WTC11 (cell line): ENCODE data around the gene FXYD5. TPM values are rescaled to one million over a fixed set of nuclear protein-coding genes. Genes with fewer than 3 reads are reported as not detected.

Experiments used
- ATAC-seq: fragments of 200-7000 bp; cut with Tn5 transposase; 2 replicates; pipeline ENCODE4 v1.10.0; 2021; ENCODE audit warnings: mild to moderate bottlenecking, moderate library complexity
- CTCF ChIA-PET: fragments of 300-600 bp; sonication (Branson Sonifier 250); formaldehyde crosslinking; loops from one replicate; lab custom pipeline; 2021; ENCODE audit warnings: antibody characterized with exemption; lab: Charles Lee
- POLR2A ChIA-PET: fragments of 350-600 bp; sonication (Branson Sonifier 250); formaldehyde crosslinking; loops from one replicate; lab custom pipeline; 2021; ENCODE audit warnings: antibody characterized with exemption; lab: Charles Lee
- DNase-seq: peaks from one replicate; pipeline ENCODE4 v3.0.0; 2021; ENCODE audit warnings: low spot score
- H3K27ac Mint-ChIP-seq: 2 replicates; pipeline ENCODE4 v1.8.0; 2021; ENCODE audit warnings: mixed read lengths
- H3K27me3 Mint-ChIP-seq: 2 replicates; pipeline ENCODE4 v1.8.0; 2021; ENCODE audit warnings: low read depth, mild to moderate bottlenecking, moderate library complexity, mixed read lengths
- H3K36me3 Mint-ChIP-seq: 2 replicates; pipeline ENCODE4 v1.8.0; 2021; ENCODE audit warnings: mixed read lengths
- H3K4me1 Mint-ChIP-seq: 2 replicates; pipeline ENCODE4 v1.8.0; 2022; ENCODE audit warnings: mixed read lengths
- H3K4me3 Mint-ChIP-seq: 2 replicates; pipeline ENCODE4 v1.8.0; 2021; ENCODE audit warnings: mild to moderate bottlenecking, moderate library complexity, mixed read lengths
- H3K9me3 Mint-ChIP-seq: 2 replicates; pipeline ENCODE4 v1.8.0; 2021; ENCODE audit warnings: mixed read lengths
- CREB1 ChIP-seq: sonication (generic); formaldehyde crosslinking; IDR thresholded peaks from 2 replicates; pipeline ENCODE4 v1.8.0; 2023; ENCODE audit warnings: mild to moderate bottlenecking, missing genetic modification reagents
- FOXK1 ChIP-seq: sonication (generic); formaldehyde crosslinking; IDR thresholded peaks from 2 replicates; pipeline ENCODE4 v1.8.0; 2022; ENCODE audit warnings: mild to moderate bottlenecking, moderate library complexity, missing genetic modification reagents
- GRHL2 ChIP-seq: fragments of 250-450 bp; sonication (Bioruptor Pico); IDR thresholded peaks from 2 replicates; pipeline ENCODE4 v1.8.0; 2022; ENCODE audit warnings: mild to moderate bottlenecking, moderate library complexity; ENCODE audit not compliant: insufficient replicate concordance, severe bottlenecking
- JUN ChIP-seq: sonication (generic); formaldehyde crosslinking; IDR thresholded peaks from 2 replicates; pipeline ENCODE4 v1.8.0; 2023; ENCODE audit warnings: mild to moderate bottlenecking, missing genetic modification reagents
- MXD4 ChIP-seq: fragments of 250-450 bp; sonication (Bioruptor Pico); IDR thresholded peaks from 2 replicates; pipeline ENCODE4 v1.8.0; 2021; ENCODE audit warnings: mild to moderate bottlenecking, moderate library complexity, borderline replicate concordance
- NR3C1 ChIP-seq: sonication (generic); formaldehyde crosslinking; conservative IDR thresholded peaks from 2 replicates; pipeline ENCODE4 v1.8.1; 2023; ENCODE audit warnings: low read depth, mild to moderate bottlenecking, missing genetic modification reagents
- SMAD3 ChIP-seq: sonication (generic); formaldehyde crosslinking; IDR thresholded peaks from 2 replicates; pipeline ENCODE4 v1.8.0; 2022; ENCODE audit warnings: missing genetic modification reagents, mild to moderate bottlenecking, borderline replicate concordance
- ZBTB21 ChIP-seq: sonication (generic); formaldehyde crosslinking; IDR thresholded peaks from 2 replicates; pipeline ENCODE4 v1.8.1; 2023; ENCODE audit warnings: mild to moderate bottlenecking, missing genetic modification reagents, borderline replicate concordance
- ZNF138 ChIP-seq: sonication (generic); formaldehyde crosslinking; conservative IDR thresholded peaks from 2 replicates; pipeline ENCODE4 v1.8.1; 2022; ENCODE audit warnings: mild to moderate bottlenecking, moderate library complexity, missing genetic modification reagents
- ZNF232 ChIP-seq: sonication (generic); formaldehyde crosslinking; IDR thresholded peaks from 2 replicates; pipeline ENCODE4 v1.8.0; 2022; ENCODE audit warnings: mild to moderate bottlenecking, missing genetic modification reagents
- ZNF317 ChIP-seq: sonication (generic); formaldehyde crosslinking; IDR thresholded peaks from 2 replicates; pipeline ENCODE4 v1.8.1; 2023; ENCODE audit warnings: low read depth, mild to moderate bottlenecking, moderate library complexity, missing genetic modification reagents, borderline replicate concordance
- total RNA-seq: library from RNA; stranded (reverse); gene quantifications from 3 replicates; pipeline ENCODE4 v1.2.3, GENCODE V29; 2021
- TF ChIP-seq, protein P1 (sequence below): sonication (generic); formaldehyde crosslinking; conservative IDR thresholded peaks from 2 replicates; pipeline ENCODE4 v1.8.1; 2023; ENCODE audit warnings: mild to moderate bottlenecking, low read depth, missing genetic modification reagents, moderate library complexity
- TF ChIP-seq, protein P2 (sequence below): sonication (generic); formaldehyde crosslinking; IDR thresholded peaks from 2 replicates; pipeline ENCODE4 v1.8.1; 2023; ENCODE audit warnings: mild to moderate bottlenecking, moderate library complexity, missing genetic modification reagents
- TF ChIP-seq, protein P3 (sequence below): sonication (generic); formaldehyde crosslinking; IDR thresholded peaks from 2 replicates; pipeline ENCODE4 v1.8.1; 2022; ENCODE audit warnings: low read depth, missing genetic modification reagents, borderline replicate concordance
- TF ChIP-seq, protein P4 (sequence below): sonication (generic); formaldehyde crosslinking; IDR thresholded peaks from 2 replicates; pipeline ENCODE4 v1.8.1; 2023; ENCODE audit warnings: mild to moderate bottlenecking, missing genetic modification reagents, moderate library complexity
- TF ChIP-seq, protein P5 (sequence below): sonication (generic); formaldehyde crosslinking; IDR thresholded peaks from 2 replicates; pipeline ENCODE4 v1.8.1; 2023; ENCODE audit warnings: mild to moderate bottlenecking, missing genetic modification reagents, moderate library complexity
- TF ChIP-seq, protein P6 (sequence below): sonication (generic); formaldehyde crosslinking; IDR thresholded peaks from 2 replicates; pipeline ENCODE4 v1.8.1; 2023; ENCODE audit warnings: mild to moderate bottlenecking, missing genetic modification reagents, borderline replicate concordance
- TF ChIP-seq, protein P7 (sequence below): sonication (generic); formaldehyde crosslinking; IDR thresholded peaks from 2 replicates; pipeline ENCODE4 v1.8.1; 2022; ENCODE audit warnings: low read depth, mild to moderate bottlenecking, moderate library complexity, missing genetic modification reagents, borderline replicate concordance

FXYD5 gene
- total RNA-seq, 1 experiment from 2014 or later, result 114 TPM

DNA sequence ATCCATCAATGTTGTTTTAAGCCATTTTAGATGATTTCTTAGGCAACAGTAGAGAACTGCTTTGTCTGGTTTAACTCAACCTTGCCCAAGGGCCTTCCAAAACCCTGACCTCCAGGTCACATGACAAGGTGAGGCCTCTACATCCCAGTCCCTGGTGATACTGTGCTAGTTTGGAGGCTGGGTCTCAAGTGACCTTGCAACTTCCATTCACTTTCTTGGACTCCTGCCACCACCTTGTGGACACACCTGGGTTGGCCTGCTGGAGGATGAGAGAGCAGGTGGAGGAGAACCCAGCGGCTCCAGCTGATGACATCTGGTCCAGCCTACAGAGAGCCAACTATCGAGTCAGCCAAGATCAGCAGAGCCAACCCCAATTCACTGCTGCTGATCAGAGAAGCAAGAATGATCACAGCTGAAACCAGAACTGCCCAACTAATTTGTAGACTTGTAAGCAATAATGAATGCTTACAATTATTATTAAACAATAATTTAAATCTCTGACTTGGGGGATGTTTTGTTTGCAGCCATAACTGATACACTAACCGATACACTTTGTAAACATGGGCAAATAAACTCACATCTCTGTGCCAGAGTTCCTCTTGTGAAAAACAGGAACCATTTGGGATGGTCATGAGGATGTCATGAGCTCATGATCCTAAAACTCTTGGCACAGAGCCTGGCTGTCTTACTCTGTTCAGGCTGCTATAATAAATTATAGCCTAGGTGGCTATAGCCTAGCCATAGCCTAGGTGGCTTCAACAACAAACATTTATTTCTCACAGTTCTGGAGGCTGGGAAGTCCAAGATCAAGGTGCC lies 62.5 kb downstream of the FXYD5 start (continued):
- TF ChIP-seq, protein P1, sequence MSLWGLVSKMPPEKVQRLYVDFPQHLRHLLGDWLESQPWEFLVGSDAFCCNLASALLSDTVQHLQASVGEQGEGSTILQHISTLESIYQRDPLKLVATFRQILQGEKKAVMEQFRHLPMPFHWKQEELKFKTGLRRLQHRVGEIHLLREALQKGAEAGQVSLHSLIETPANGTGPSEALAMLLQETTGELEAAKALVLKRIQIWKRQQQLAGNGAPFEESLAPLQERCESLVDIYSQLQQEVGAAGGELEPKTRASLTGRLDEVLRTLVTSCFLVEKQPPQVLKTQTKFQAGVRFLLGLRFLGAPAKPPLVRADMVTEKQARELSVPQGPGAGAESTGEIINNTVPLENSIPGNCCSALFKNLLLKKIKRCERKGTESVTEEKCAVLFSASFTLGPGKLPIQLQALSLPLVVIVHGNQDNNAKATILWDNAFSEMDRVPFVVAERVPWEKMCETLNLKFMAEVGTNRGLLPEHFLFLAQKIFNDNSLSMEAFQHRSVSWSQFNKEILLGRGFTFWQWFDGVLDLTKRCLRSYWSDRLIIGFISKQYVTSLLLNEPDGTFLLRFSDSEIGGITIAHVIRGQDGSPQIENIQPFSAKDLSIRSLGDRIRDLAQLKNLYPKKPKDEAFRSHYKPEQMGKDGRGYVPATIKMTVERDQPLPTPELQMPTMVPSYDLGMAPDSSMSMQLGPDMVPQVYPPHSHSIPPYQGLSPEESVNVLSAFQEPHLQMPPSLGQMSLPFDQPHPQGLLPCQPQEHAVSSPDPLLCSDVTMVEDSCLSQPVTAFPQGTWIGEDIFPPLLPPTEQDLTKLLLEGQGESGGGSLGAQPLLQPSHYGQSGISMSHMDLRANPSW (CRISPR knock-in tag), result no peak

DNA sequence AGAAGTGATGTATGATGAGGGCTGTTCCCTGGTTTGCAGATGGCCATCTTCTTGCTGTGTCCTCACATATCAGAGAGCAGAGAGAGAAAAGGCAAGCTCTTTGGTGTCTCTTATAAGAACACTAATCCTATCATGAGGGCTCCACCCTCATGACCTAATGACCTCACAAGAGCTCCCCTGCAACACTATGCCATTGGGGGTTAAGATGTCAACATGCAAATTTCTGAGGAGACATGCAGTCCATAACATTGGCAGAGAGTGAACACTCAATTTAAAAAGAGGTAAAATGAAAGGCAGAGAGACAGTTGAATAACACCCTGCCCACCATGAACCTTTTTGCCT lies 63.1 kb downstream of the FXYD5 start:
- Mint-ChIP-seq H3K4me1 (peaks cover 17% of the 10 kb centered on the region), H3K9me3 (peaks cover 40% of the 10 kb centered on the region), H3K4me3 (no peak overlapping the region), H3K27ac (no peak overlapping the region), H3K36me3 (peaks cover 12% of the 10 kb centered on the region), H3K27me3 (peaks cover 6% of the 10 kb centered on the region)
- CTCF ChIA-PET, result interaction anchor here (0.9 to 2.4 kb wide), 4 partner anchors 17 to 151 kb away, joined by 3 to 13 read pairs (median 4); partner anchors contain the start of gene FXYD7
- no peak for ATAC-seq
- DNase-seq, result no peak
- TF ChIP-seq SMAD3 (CRISPR knock-in tag) (no peak), CREB1 (CRISPR knock-in tag) (no peak), MXD4 (CRISPR knock-in tag) (no peak), GRHL2 (CRISPR knock-in tag) (no peak), ZNF138 (no peak), FOXK1 (no peak), NR3C1 (CRISPR knock-in tag) (no peak), ZNF317 (CRISPR knock-in tag) (no peak), JUN (CRISPR knock-in tag) (no peak), ZNF232 (CRISPR knock-in tag) (no peak), ZBTB21 (CRISPR knock-in tag) (no peak)
- TF ChIP-seq, protein P2, sequence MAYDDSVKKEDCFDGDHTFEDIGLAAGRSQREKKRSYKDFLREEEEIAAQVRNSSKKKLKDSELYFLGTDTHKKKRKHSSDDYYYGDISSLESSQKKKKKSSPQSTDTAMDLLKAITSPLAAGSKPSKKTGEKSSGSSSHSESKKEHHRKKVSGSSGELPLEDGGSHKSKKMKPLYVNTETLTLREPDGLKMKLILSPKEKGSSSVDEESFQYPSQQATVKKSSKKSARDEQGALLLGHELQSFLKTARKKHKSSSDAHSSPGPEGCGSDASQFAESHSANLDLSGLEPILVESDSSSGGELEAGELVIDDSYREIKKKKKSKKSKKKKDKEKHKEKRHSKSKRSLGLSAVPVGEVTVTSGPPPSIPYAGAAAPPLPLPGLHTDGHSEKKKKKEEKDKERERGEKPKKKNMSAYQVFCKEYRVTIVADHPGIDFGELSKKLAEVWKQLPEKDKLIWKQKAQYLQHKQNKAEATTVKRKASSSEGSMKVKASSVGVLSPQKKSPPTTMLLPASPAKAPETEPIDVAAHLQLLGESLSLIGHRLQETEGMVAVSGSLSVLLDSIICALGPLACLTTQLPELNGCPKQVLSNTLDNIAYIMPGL, result no peak
- TF ChIP-seq, protein P3, sequence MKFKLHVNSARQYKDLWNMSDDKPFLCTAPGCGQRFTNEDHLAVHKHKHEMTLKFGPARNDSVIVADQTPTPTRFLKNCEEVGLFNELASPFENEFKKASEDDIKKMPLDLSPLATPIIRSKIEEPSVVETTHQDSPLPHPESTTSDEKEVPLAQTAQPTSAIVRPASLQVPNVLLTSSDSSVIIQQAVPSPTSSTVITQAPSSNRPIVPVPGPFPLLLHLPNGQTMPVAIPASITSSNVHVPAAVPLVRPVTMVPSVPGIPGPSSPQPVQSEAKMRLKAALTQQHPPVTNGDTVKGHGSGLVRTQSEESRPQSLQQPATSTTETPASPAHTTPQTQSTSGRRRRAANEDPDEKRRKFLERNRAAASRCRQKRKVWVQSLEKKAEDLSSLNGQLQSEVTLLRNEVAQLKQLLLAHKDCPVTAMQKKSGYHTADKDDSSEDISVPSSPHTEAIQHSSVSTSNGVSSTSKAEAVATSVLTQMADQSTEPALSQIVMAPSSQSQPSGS (CRISPR knock-in tag), result no peak
- TF ChIP-seq, protein P4, sequence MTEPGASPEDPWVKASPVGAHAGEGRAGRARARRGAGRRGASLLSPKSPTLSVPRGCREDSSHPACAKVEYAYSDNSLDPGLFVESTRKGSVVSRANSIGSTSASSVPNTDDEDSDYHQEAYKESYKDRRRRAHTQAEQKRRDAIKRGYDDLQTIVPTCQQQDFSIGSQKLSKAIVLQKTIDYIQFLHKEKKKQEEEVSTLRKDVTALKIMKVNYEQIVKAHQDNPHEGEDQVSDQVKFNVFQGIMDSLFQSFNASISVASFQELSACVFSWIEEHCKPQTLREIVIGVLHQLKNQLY (CRISPR knock-in tag), result no peak
- TF ChIP-seq, protein P1 (CRISPR knock-in tag), result no peak
- TF ChIP-seq, protein P5, sequence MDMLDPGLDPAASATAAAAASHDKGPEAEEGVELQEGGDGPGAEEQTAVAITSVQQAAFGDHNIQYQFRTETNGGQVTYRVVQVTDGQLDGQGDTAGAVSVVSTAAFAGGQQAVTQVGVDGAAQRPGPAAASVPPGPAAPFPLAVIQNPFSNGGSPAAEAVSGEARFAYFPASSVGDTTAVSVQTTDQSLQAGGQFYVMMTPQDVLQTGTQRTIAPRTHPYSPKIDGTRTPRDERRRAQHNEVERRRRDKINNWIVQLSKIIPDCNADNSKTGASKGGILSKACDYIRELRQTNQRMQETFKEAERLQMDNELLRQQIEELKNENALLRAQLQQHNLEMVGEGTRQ (CRISPR knock-in tag), result no peak
- TF ChIP-seq, protein P6, sequence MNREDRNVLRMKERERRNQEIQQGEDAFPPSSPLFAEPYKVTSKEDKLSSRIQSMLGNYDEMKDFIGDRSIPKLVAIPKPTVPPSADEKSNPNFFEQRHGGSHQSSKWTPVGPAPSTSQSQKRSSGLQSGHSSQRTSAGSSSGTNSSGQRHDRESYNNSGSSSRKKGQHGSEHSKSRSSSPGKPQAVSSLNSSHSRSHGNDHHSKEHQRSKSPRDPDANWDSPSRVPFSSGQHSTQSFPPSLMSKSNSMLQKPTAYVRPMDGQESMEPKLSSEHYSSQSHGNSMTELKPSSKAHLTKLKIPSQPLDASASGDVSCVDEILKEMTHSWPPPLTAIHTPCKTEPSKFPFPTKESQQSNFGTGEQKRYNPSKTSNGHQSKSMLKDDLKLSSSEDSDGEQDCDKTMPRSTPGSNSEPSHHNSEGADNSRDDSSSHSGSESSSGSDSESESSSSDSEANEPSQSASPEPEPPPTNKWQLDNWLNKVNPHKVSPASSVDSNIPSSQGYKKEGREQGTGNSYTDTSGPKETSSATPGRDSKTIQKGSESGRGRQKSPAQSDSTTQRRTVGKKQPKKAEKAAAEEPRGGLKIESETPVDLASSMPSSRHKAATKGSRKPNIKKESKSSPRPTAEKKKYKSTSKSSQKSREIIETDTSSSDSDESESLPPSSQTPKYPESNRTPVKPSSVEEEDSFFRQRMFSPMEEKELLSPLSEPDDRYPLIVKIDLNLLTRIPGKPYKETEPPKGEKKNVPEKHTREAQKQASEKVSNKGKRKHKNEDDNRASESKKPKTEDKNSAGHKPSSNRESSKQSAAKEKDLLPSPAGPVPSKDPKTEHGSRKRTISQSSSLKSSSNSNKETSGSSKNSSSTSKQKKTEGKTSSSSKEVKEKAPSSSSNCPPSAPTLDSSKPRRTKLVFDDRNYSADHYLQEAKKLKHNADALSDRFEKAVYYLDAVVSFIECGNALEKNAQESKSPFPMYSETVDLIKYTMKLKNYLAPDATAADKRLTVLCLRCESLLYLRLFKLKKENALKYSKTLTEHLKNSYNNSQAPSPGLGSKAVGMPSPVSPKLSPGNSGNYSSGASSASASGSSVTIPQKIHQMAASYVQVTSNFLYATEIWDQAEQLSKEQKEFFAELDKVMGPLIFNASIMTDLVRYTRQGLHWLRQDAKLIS (CRISPR knock-in tag), result no peak
- TF ChIP-seq, protein P7, sequence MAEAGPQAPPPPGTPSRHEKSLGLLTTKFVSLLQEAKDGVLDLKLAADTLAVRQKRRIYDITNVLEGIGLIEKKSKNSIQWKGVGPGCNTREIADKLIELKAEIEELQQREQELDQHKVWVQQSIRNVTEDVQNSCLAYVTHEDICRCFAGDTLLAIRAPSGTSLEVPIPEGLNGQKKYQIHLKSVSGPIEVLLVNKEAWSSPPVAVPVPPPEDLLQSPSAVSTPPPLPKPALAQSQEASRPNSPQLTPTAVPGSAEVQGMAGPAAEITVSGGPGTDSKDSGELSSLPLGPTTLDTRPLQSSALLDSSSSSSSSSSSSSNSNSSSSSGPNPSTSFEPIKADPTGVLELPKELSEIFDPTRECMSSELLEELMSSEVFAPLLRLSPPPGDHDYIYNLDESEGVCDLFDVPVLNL (CRISPR knock-in tag), result no peak
- POLR2A ChIA-PET, result no interaction called here
